GM12864 (cell line): ENCODE results near the gene DZIP1L.

Experiments
- DNase-seq: peaks from one replicate; pipeline ENCODE4 v3.0.0-alpha.2; 2011; ENCODE audit warnings: low read depth
- H3K4me3 ChIP-seq: 2 replicates; pipeline ENCODE4 v1.5.1; 2011; ENCODE audit warnings: mild to moderate bottlenecking, low read depth, low read length, control low read depth
- TF ChIP-seq, protein P1 (sequence below): IDR thresholded peaks from 2 replicates; pipeline ENCODE4 v1.5.1; 2011; ENCODE audit warnings: low read depth, mild to moderate bottlenecking, moderate library complexity, low read length, control low read depth, inconsistent platforms; ENCODE audit errors: missing control alignments

DZIP1L gene

DNA sequence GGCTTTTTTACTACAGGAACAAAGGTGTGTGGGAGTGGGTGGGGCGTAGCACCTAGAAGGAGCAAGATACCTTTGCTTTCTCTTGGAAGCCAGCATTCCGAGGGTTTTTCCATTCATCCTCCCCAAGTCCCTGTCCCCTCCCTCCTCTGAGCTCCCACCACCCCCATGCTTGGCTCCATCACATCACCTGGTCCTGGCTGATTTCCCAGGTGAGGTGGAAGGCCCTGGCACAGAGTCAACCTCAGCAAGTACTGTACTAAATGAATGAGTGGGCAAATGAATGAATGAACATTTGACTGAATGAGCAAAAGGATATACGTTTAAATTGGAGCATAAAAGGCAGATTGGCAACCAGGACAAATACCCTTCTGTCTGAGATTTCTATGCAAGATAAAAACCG, 45.4 kb downstream of the DZIP1L start:
- TF ChIP-seq, protein P1, sequence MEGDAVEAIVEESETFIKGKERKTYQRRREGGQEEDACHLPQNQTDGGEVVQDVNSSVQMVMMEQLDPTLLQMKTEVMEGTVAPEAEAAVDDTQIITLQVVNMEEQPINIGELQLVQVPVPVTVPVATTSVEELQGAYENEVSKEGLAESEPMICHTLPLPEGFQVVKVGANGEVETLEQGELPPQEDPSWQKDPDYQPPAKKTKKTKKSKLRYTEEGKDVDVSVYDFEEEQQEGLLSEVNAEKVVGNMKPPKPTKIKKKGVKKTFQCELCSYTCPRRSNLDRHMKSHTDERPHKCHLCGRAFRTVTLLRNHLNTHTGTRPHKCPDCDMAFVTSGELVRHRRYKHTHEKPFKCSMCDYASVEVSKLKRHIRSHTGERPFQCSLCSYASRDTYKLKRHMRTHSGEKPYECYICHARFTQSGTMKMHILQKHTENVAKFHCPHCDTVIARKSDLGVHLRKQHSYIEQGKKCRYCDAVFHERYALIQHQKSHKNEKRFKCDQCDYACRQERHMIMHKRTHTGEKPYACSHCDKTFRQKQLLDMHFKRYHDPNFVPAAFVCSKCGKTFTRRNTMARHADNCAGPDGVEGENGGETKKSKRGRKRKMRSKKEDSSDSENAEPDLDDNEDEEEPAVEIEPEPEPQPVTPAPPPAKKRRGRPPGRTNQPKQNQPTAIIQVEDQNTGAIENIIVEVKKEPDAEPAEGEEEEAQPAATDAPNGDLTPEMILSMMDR = no peak

DNA sequence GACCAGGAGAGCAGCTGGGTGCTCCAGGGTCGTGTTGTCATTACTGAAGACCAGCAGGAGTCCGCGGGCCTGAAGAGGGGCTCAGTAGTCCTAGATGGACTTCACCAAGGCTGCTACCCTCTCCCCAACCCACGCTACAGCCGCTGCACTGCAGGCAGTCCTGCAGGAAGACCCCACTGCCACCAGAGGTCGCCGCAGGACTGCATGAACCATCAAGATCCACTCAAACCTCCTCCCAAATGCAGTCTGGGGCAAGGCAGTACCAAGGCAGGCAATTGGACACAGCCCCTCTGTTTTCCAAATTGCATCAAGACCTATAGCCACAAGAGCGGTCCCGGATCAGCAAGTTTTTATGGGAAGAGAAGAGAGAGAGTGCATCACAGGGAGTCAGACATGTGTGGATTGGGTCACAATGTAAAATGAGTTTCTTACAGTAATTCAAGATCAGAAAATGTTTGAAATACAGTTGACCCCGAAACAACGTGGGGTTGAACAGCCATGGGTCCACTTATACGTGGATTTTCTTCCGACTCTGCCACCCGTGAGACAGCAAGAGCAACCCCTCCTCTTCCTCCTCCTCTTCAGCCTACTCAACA, 46.7 kb downstream of the DZIP1L start:
- no peak overlapping the region for H3K4me3 ChIP-seq
- TF ChIP-seq, protein P1 = peak; percentile 100
- DNase-seq = peak; percentile 50

More for the DNA sequence above, 45.4 kb downstream of the DZIP1L start:
- H3K4me3 ChIP-seq = no peak overlapping the region
- no peak for DNase-seq

DNA sequence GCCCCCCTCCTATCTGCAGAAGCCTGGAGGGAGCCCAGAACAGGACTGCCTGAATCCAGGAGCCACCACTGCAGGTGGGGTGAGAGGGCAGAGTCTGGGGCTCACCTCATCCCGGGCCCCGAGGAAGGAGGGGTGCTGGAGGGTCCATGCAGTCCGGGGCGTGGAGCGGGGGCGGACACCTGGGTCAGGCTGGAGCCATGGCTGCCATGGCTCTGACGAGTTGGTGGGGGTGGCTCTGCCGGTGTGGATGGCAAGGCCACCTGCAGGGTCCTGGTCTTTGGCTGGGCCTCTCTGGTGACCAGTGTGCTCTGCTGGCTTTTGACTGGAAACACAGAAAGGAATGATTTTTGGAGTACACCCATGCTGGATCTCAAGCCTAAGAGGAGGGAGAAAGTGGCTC, 47.4 kb downstream of the DZIP1L start:
- no peak for DNase-seq
- TF ChIP-seq, protein P1 = no peak

DNA sequence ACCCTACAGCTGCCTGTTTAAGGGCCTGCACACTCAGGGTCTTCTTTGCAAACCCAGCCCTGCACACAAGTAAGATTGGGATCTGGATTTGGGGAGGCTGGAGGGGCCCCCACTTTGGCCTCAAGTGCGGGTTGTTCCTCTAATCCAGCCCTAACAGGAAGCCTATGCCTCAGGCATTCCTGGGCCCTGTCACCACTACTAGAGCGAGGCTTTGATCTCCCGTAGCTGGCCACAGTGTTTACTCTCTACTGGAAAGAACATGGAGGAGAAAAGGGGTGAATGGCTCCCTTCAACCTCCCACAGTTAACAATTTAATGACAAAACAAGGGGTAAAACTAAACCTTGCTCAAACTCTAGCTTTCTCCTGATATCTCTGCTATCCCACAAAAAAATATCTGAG, 48.4 kb downstream of the DZIP1L start:
- DNase-seq = no peak
- H3K4me3 ChIP-seq = no peak overlapping the region
- TF ChIP-seq, protein P1 = no peak

More for the DNA sequence above, 47.4 kb downstream of the DZIP1L start:
- H3K4me3 ChIP-seq = no peak overlapping the region

GRCh38 chr3:138066383-138066782, 49.0 kb downstream of the DZIP1L start:
- TF ChIP-seq, protein P1 = no peak
- no peak for DNase-seq
- H3K4me3 ChIP-seq = no peak overlapping the region

- no peak overlapping the region for H3K4me3 ChIP-seq
- TF ChIP-seq, protein P1 = no peak
- DNase-seq = no peak
These were observed 49.5 kb downstream of the DZIP1L start for GRCh38 chr3:138065949-138066348.

DNA sequence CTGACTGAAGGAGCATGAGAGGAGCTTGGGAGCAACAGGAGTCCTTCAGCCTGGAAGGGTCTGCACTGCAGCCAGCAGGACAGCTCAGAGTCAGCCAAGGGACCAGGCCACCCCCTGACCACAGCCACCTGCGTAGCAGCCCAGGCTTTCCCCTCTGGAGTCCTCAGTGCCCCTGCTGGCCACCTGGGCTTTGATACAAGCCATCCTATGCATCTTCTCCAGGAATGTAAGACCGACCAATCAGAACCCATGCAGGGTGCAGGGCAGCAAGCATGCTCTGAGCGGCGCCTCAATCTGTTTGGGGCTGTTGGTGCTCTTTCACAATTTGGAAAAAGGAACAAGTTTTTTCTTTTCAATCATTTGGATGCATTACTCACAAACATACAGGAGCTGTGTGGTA, 52.0 kb downstream of the DZIP1L start:
- TF ChIP-seq, protein P1 = no peak
- no peak for DNase-seq
- H3K4me3 ChIP-seq = no peak overlapping the region
